Natural killer cell (primary cell): ENCODE data around the gene SPPL2A. TPM values are rescaled to one million over a fixed set of nuclear protein-coding genes. Genes with fewer than 3 reads are reported as not detected.

Experiments used
- ATAC-seq, 3 donors: fragments of 150-1000 bp in 2 of 3; fragments of 200-7000 bp in 1 of 3; cut with Tn5 transposase; 1 replicate in 1 of 3; 2 replicates in 2 of 3; pipeline ENCODE4 v1.10.0; 2021; ENCODE audit warnings: mild to moderate bottlenecking in 2 of 3, moderate library complexity in 2 of 3
- DNase-seq, 2 donors: peaks; one replicate each; pipeline versions ENCODE4 v3.0.0 to v3.0.0-alpha.2; 2013 to 2021; ENCODE audit warnings: mixed read lengths in 1 of 2
- H3K27ac ChIP-seq: one replicate; pipeline ENCODE4 v1.5.1; 2013; ENCODE audit warnings: mild to moderate bottlenecking, low read length
- H3K27me3 ChIP-seq: one replicate; pipeline ENCODE4 v1.6.1; 2013; ENCODE audit warnings: low read length; ENCODE audit not compliant: control insufficient read depth, insufficient read depth
- H3K36me3 ChIP-seq: one replicate; pipeline ENCODE4 v1.6.1; 2013; ENCODE audit warnings: low read length; ENCODE audit not compliant: control insufficient read depth, insufficient read depth
- H3K4me1 ChIP-seq: one replicate; pipeline ENCODE4 v1.6.1; 2013; ENCODE audit warnings: low read length; ENCODE audit not compliant: control insufficient read depth, insufficient read depth
- H3K4me3 ChIP-seq: one replicate; pipeline ENCODE4 v1.5.1; 2013; ENCODE audit warnings: low read length
- H3K9me3 ChIP-seq: one replicate; pipeline ENCODE4 v1.6.1; 2013; ENCODE audit warnings: low read length; ENCODE audit not compliant: control insufficient read depth, insufficient read depth
- H3K27ac Mint-ChIP-seq, 2 donors: one replicate each; pipeline ENCODE4 v1.8.0; 2022; ENCODE audit warnings: mild to moderate bottlenecking in 2 of 2, mixed read lengths in 2 of 2, moderate library complexity in 1 of 2
- H3K27me3 Mint-ChIP-seq, 2 donors: one replicate each; pipeline ENCODE4 v1.8.0; 2022; ENCODE audit warnings: low read depth in 2 of 2, mixed read lengths in 2 of 2
- H3K36me3 Mint-ChIP-seq: one replicate; pipeline ENCODE4 v1.8.0; 2022; ENCODE audit warnings: mixed read lengths
- H3K4me1 Mint-ChIP-seq, 2 donors: one replicate each; pipeline ENCODE4 v1.8.0; 2022; ENCODE audit warnings: mixed read lengths in 2 of 2
- H3K4me3 Mint-ChIP-seq: one replicate; pipeline ENCODE4 v1.8.0; 2022; ENCODE audit warnings: mild to moderate bottlenecking, moderate library complexity, mixed read lengths
- H3K9me3 Mint-ChIP-seq, 2 donors: one replicate each; pipeline ENCODE4 v1.8.0; 2022; ENCODE audit warnings: mixed read lengths in 2 of 2
- WGBS: methylation state at CpG from one replicate; pipeline ENCODE4 v1.1.7; 2013; ENCODE audit warnings: missing lambda C conversion rate; ENCODE audit not compliant: insufficient coverage; 5-methylcytosine and 5-hydroxymethylcytosine counted together
- intact Hi-C: fragments of 100-400 bp; cut with micrococcal nuclease; formaldehyde crosslinking; loops from one replicate; pipeline ENCODE4 v1.14.2; 2022
- total RNA-seq, 4 donors: library from RNA; stranded (reverse); fragments of 120-200 nt in 1 of 4; gene quantifications; one replicate each; pipeline versions ENCODE4 v1.2.3 to v1.2.4, GENCODE V29; 2013 to 2022
- TF ChIP-seq, protein P1 (sequence below): fragments of 200-600 bp; IDR thresholded peaks from one replicate; pipeline ENCODE4 v1.8.0; 2022; ENCODE audit warnings: antibody characterized with exemption

The SPPL2A gene
- total RNA-seq, 3 donors from 2014 or later (not counting 1 experiment from before 2014, with no cell fraction given), result 104 to 122 (median 120) TPM

GRCh38 chr15:50797926-50798325 lies 32.4 kb upstream of the SPPL2A start:
- Mint-ChIP-seq H3K27ac (no peak overlapping the region), H3K27me3 (no peaks in the 10 kb centered on the region), H3K4me3 (no peak overlapping the region), H3K36me3 (no peaks in the 10 kb centered on the region), H3K9me3 (no peaks in the 10 kb centered on the region), H3K4me1 (no peaks in the 10 kb centered on the region)
- Histone ChIP-seq H3K4me1 (no peaks in the 10 kb centered on the region), H3K36me3 (no peaks in the 10 kb centered on the region), H3K27me3 (no peaks in the 10 kb centered on the region), H3K9me3 (no peaks in the 10 kb centered on the region), H3K27ac (no peak overlapping the region), H3K4me3 (no peak overlapping the region)
- ATAC-seq, result no peak
- 95% methylated on average over 1 of the region's 1 CpG for WGBS
- DNase-seq, result no peak
- intact Hi-C loops, result no loop called here
- TF ChIP-seq, protein P1, sequence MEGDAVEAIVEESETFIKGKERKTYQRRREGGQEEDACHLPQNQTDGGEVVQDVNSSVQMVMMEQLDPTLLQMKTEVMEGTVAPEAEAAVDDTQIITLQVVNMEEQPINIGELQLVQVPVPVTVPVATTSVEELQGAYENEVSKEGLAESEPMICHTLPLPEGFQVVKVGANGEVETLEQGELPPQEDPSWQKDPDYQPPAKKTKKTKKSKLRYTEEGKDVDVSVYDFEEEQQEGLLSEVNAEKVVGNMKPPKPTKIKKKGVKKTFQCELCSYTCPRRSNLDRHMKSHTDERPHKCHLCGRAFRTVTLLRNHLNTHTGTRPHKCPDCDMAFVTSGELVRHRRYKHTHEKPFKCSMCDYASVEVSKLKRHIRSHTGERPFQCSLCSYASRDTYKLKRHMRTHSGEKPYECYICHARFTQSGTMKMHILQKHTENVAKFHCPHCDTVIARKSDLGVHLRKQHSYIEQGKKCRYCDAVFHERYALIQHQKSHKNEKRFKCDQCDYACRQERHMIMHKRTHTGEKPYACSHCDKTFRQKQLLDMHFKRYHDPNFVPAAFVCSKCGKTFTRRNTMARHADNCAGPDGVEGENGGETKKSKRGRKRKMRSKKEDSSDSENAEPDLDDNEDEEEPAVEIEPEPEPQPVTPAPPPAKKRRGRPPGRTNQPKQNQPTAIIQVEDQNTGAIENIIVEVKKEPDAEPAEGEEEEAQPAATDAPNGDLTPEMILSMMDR, result no peak

DNA sequence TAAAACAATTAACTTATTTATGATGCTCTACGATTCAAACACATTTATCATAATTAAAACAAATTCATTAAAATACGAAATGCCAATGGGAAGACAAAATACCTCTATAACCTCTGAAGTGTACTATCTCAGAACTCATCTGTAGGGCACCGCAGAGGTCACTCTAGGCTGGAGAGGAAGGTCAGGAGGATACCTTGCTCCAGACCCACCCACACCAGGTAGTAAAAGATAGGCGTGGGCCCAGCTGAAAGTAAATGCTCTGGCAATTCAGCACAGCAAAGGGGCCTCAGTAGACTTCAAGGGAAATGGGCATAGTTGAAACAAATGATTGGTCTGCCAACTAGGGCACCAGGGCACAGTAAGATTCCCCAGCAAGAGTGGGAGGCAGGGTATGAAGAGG lies 26.0 kb upstream of the SPPL2A start:
- 95% methylated on average over 2 of the region's 4 CpGs for WGBS
- intact Hi-C loops, result no loop called here

DNA sequence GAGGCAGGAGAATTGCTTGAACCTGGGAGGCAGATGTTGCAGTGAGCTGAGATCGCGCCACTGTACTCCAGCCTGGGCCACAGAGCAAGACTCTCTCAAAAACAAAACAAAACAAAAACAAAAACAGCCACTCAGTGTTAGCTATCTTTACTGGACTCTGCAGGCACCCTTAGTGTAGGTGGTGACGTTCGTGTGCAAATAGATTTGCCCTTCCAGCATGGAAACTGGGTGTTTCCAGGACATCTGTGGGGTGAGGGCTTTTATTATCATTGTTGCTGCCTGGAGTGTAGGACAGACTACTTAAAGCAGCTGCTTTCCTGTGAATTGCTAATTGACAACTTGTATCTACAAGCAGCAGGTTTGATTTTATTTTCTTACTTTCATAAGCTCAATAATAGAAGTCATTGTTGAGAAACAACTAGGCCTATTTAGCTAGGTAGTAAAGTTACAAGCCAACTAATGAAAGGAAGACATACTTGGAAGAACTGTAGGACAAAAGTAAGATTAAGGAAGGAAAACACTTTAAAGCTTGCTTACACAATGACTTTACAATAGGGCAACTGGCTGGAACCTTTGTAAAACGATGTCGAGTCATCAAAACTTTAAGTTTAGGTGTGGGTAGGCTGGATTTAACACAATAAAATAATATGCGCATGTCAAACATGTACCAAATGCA lies 25.4 kb upstream of the SPPL2A start:
- H3K4me1 Mint-ChIP-seq, result no peaks in the 10 kb centered on the region
- H3K27ac Mint-ChIP-seq, result no peak overlapping the region
- 98% methylated on average over 4 of the region's 7 CpGs for WGBS
- H3K9me3 ChIP-seq, result no peaks in the 10 kb centered on the region
- TF ChIP-seq, protein P1, result no peak
- intact Hi-C loops, result no loop called here
- no peak overlapping the region for H3K4me3 Mint-ChIP-seq
- no peak overlapping the region for H3K27ac ChIP-seq
- no peaks in the 10 kb centered on the region for H3K27me3 Mint-ChIP-seq
- H3K27me3 ChIP-seq, result no peaks in the 10 kb centered on the region
- no peaks in the 10 kb centered on the region for H3K4me1 ChIP-seq
- H3K9me3 Mint-ChIP-seq, result no peaks in the 10 kb centered on the region
- H3K36me3 Mint-ChIP-seq, result no peaks in the 10 kb centered on the region
- ATAC-seq (no peak), DNase-seq (no peak)
- H3K36me3 ChIP-seq, result no peaks in the 10 kb centered on the region
- no peak overlapping the region for H3K4me3 ChIP-seq

More for the DNA sequence above, 26.0 kb upstream of the SPPL2A start:
- Histone ChIP-seq H3K27ac (no peak overlapping the region), H3K36me3 (no peaks in the 10 kb centered on the region), H3K4me1 (no peaks in the 10 kb centered on the region), H3K9me3 (no peaks in the 10 kb centered on the region), H3K4me3 (no peak overlapping the region), H3K27me3 (no peaks in the 10 kb centered on the region)
- Mint-ChIP-seq H3K27me3 (no peaks in the 10 kb centered on the region), H3K36me3 (no peaks in the 10 kb centered on the region), H3K4me1 (no peaks in the 10 kb centered on the region), H3K27ac (no peak overlapping the region), H3K4me3 (no peak overlapping the region), H3K9me3 (no peaks in the 10 kb centered on the region)
- DNase-seq, result no peak
- no peak for ATAC-seq
- TF ChIP-seq, protein P1, result no peak

DNA sequence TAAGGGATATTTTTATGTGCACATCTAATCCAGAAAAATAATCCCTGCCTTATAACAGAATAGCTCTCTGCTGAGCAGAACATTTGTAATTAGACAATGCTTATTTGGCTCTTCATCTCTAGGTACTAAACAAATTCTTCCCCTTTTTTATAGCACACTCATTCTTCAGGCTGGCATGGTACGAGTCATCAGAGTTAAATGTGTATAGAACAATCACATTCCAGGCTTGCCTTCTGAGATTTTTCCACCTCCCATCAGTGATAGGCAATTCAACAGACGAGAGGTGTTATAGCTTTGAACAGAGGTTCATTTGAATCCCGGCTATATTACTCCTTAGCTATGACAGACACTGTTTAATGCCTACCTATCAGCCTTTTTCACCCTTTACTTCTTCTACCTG lies 21.4 kb upstream of the SPPL2A start:
- intact Hi-C loops, result no loop called here
- no peak overlapping the region for H3K4me3 Mint-ChIP-seq
- Histone ChIP-seq H3K4me3 (no peak overlapping the region), H3K36me3 (no peaks in the 10 kb centered on the region), H3K4me1 (no peaks in the 10 kb centered on the region), H3K27ac (no peak overlapping the region), H3K9me3 (no peaks in the 10 kb centered on the region), H3K27me3 (no peaks in the 10 kb centered on the region)
- H3K9me3 Mint-ChIP-seq, result no peaks in the 10 kb centered on the region
- peaks cover 0 to 6% of the 10 kb centered on the region in 2 donors for H3K27me3 Mint-ChIP-seq
- H3K4me1 Mint-ChIP-seq, result no peaks in the 10 kb centered on the region
- no peak overlapping the region for H3K27ac Mint-ChIP-seq
- H3K36me3 Mint-ChIP-seq, result no peaks in the 10 kb centered on the region
- 79% methylated on average over 3 of the region's 3 CpGs for WGBS
- ATAC-seq, result no peak
- DNase-seq, result no peak
- TF ChIP-seq, protein P1, result no peak
